Natural killer cell (primary cell): ENCODE measurements around the gene CC2D1A. TPM values are rescaled to one million over a fixed set of nuclear protein-coding genes. Genes with fewer than 3 reads are reported as not detected.

ENCODE experiments used
- ATAC-seq, 3 donors: fragments of 150-1000 bp in 2 of 3; fragments of 200-7000 bp in 1 of 3; cut with Tn5 transposase; 1 replicate in 1 of 3; 2 replicates in 2 of 3; pipeline ENCODE4 v1.10.0; 2021; ENCODE audit warnings: mild to moderate bottlenecking in 2 of 3, moderate library complexity in 2 of 3
- DNase-seq, 2 donors: peaks; one replicate each; pipeline versions ENCODE4 v3.0.0 to v3.0.0-alpha.2; 2013 to 2021; ENCODE audit warnings: mixed read lengths in 1 of 2
- H3K27ac ChIP-seq: one replicate; pipeline ENCODE4 v1.5.1; 2013; ENCODE audit warnings: mild to moderate bottlenecking, low read length
- H3K27me3 ChIP-seq: one replicate; pipeline ENCODE4 v1.6.1; 2013; ENCODE audit warnings: low read length; ENCODE audit not compliant: control insufficient read depth, insufficient read depth
- H3K36me3 ChIP-seq: one replicate; pipeline ENCODE4 v1.6.1; 2013; ENCODE audit warnings: low read length; ENCODE audit not compliant: control insufficient read depth, insufficient read depth
- H3K4me1 ChIP-seq: one replicate; pipeline ENCODE4 v1.6.1; 2013; ENCODE audit warnings: low read length; ENCODE audit not compliant: control insufficient read depth, insufficient read depth
- H3K4me3 ChIP-seq: one replicate; pipeline ENCODE4 v1.5.1; 2013; ENCODE audit warnings: low read length
- H3K9me3 ChIP-seq: one replicate; pipeline ENCODE4 v1.6.1; 2013; ENCODE audit warnings: low read length; ENCODE audit not compliant: control insufficient read depth, insufficient read depth
- H3K27ac Mint-ChIP-seq, 2 donors: one replicate each; pipeline ENCODE4 v1.8.0; 2022; ENCODE audit warnings: mild to moderate bottlenecking in 2 of 2, mixed read lengths in 2 of 2, moderate library complexity in 1 of 2
- H3K27me3 Mint-ChIP-seq, 2 donors: one replicate each; pipeline ENCODE4 v1.8.0; 2022; ENCODE audit warnings: low read depth in 2 of 2, mixed read lengths in 2 of 2
- H3K36me3 Mint-ChIP-seq: one replicate; pipeline ENCODE4 v1.8.0; 2022; ENCODE audit warnings: mixed read lengths
- H3K4me1 Mint-ChIP-seq, 2 donors: one replicate each; pipeline ENCODE4 v1.8.0; 2022; ENCODE audit warnings: mixed read lengths in 2 of 2
- H3K4me3 Mint-ChIP-seq: one replicate; pipeline ENCODE4 v1.8.0; 2022; ENCODE audit warnings: mild to moderate bottlenecking, moderate library complexity, mixed read lengths
- H3K9me3 Mint-ChIP-seq, 2 donors: one replicate each; pipeline ENCODE4 v1.8.0; 2022; ENCODE audit warnings: mixed read lengths in 2 of 2
- CTCF ChIP-seq: fragments of 200-600 bp; IDR thresholded peaks from one replicate; pipeline ENCODE4 v1.8.0; 2022; ENCODE audit warnings: antibody characterized with exemption
- WGBS: methylation state at CpG from one replicate; pipeline ENCODE4 v1.1.7; 2013; ENCODE audit warnings: missing lambda C conversion rate; ENCODE audit not compliant: insufficient coverage; 5-methylcytosine and 5-hydroxymethylcytosine counted together
- intact Hi-C: fragments of 100-400 bp; cut with micrococcal nuclease; formaldehyde crosslinking; loops from one replicate; pipeline ENCODE4 v1.14.2; 2022
- total RNA-seq, 4 donors: library from RNA; stranded (reverse); fragments of 120-200 nt in 1 of 4; gene quantifications; one replicate each; pipeline versions ENCODE4 v1.2.3 to v1.2.4, GENCODE V29; 2013 to 2022

Gene CC2D1A
- total RNA-seq, 3 donors from 2014 or later (not counting 1 experiment from before 2014, with no cell fraction given), result 42.8 to 49.3 (median 48.4) TPM

GRCh38 chr19:13887517-13887916 lies 18.5 kb upstream of the CC2D1A start:
- intact Hi-C loops, result loop anchor here (1.0 to 10.0 kb wide), 3 partner anchors 67 to 587 kb away; partner anchors contain the start of genes DCAF15 and PTGER1
- H3K27me3 Mint-ChIP-seq, result no peaks in the 10 kb centered on the region
- peak overlapping the region; percentile 91 to 93 for H3K27ac Mint-ChIP-seq
- no peaks in the 10 kb centered on the region for H3K27me3 ChIP-seq
- peak overlapping the region; percentile 78 for H3K4me3 Mint-ChIP-seq
- no peaks in the 10 kb centered on the region for H3K36me3 Mint-ChIP-seq
- peaks cover 27 to 45% of the 10 kb centered on the region in 2 donors for H3K4me1 Mint-ChIP-seq
- no peaks in the 10 kb centered on the region for H3K36me3 ChIP-seq
- WGBS, result 39% methylated on average over 5 of the region's 5 CpGs
- no peaks in the 10 kb centered on the region for H3K9me3 Mint-ChIP-seq
- H3K9me3 ChIP-seq, result no peaks in the 10 kb centered on the region
- H3K4me1 ChIP-seq, result peaks cover 61% of the 10 kb centered on the region
- peak overlapping the region; percentile 3 for H3K4me3 ChIP-seq
- H3K27ac ChIP-seq, result peak overlapping the region; percentile 83
- peak in 1 of 2 donors; percentile 60 for DNase-seq
- peak; percentile 33 to 49 (median 35) for ATAC-seq
- no peak for TF ChIP-seq CTCF

- no peak for TF ChIP-seq CTCF
- Mint-ChIP-seq H3K4me1 (peaks cover 26 to 39% of the 10 kb centered on the region in 2 donors), H3K9me3 (no peaks in the 10 kb centered on the region), H3K4me3 (no peak overlapping the region), H3K27ac (peak overlapping the region; percentile 91 to 93), H3K36me3 (no peaks in the 10 kb centered on the region), H3K27me3 (no peaks in the 10 kb centered on the region)
- ATAC-seq, result no peak
- no peak for DNase-seq
- no peaks in the 10 kb centered on the region for H3K27me3 ChIP-seq
- WGBS, result 93% methylated on average over 16 of the region's 16 CpGs
- H3K36me3 ChIP-seq, result no peaks in the 10 kb centered on the region
- intact Hi-C loops, result loop anchor here (10.0 kb wide), 2 partner anchors 67 to 587 kb away; partner anchors contain the start of genes DCAF15 and PTGER1
- no peak overlapping the region for H3K27ac ChIP-seq
- no peak overlapping the region for H3K4me3 ChIP-seq
- H3K9me3 ChIP-seq, result no peaks in the 10 kb centered on the region
- peaks cover 54% of the 10 kb centered on the region for H3K4me1 ChIP-seq
These were observed 17.7 kb upstream of the CC2D1A start for GRCh38 chr19:13888281-13888680.

DNA sequence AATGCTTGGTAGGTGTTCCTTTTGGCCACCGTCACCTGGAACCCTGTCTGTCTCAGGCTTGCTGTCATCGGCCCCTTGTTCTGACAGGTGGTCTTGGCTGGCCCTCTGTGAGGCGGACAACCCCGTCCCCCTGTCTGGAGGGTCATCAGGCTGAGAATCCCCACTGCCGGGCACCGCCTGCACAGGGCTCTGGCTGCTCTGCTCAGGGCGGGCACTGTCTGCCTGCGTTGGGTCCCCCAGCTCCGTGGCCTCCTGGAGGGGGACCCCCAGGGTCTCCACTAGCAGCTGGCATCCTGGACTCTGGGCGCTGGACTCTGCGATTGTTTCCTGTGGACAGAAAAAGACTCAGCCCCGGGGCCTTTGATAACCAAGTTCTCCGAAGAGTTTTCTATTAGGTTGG lies 15.9 kb upstream of the CC2D1A start:
- H3K27me3 Mint-ChIP-seq, result no peaks in the 10 kb centered on the region
- Histone ChIP-seq H3K27ac (no peak overlapping the region), H3K4me3 (no peak overlapping the region), H3K4me1 (peaks cover 35% of the 10 kb centered on the region), H3K36me3 (no peaks in the 10 kb centered on the region), H3K9me3 (no peaks in the 10 kb centered on the region), H3K27me3 (no peaks in the 10 kb centered on the region)
- ATAC-seq, result no peak
- WGBS, result 96% methylated on average over 13 of the region's 13 CpGs
- no peak overlapping the region for H3K27ac Mint-ChIP-seq
- no peak for DNase-seq
- no peaks in the 10 kb centered on the region for H3K9me3 Mint-ChIP-seq
- H3K4me1 Mint-ChIP-seq, result peaks cover 20 to 23% of the 10 kb centered on the region in 2 donors
- intact Hi-C loops, result no loop called here
- no peak overlapping the region for H3K4me3 Mint-ChIP-seq
- no peak for TF ChIP-seq CTCF
- H3K36me3 Mint-ChIP-seq, result no peaks in the 10 kb centered on the region

DNA sequence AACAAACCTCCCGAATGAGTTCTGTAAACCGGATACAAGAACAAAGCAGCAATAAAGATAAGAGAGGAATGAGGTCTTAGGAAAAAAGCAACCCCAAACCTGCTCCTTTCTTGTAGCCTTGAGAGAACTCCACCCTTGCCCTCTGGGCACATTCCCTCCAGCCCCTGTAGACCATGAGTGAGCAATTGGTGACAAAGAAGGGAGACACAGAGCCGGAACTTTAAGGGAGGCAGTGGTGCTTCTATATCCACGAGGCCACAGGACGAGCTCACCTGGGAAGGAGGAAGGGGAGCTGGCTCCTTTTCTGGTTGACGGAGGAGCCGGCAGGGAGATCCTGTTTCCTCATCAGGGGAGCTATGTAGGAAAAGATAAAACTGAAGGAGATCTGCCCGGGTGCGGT lies 13.1 kb upstream of the CC2D1A start:
- Histone ChIP-seq H3K4me1 (peaks cover 8% of the 10 kb centered on the region), H3K9me3 (no peaks in the 10 kb centered on the region), H3K4me3 (no peak overlapping the region), H3K27ac (no peak overlapping the region), H3K27me3 (no peaks in the 10 kb centered on the region), H3K36me3 (no peaks in the 10 kb centered on the region)
- DNase-seq (no peak), ATAC-seq (no peak)
- 86% methylated on average over 7 of the region's 9 CpGs for WGBS
- Mint-ChIP-seq H3K9me3 (no peaks in the 10 kb centered on the region), H3K4me1 (peaks cover 0 to under 1% of the 10 kb centered on the region in 2 donors), H3K27me3 (no peaks in the 10 kb centered on the region), H3K27ac (no peak overlapping the region), H3K4me3 (no peak overlapping the region), H3K36me3 (no peaks in the 10 kb centered on the region)
- intact Hi-C loops, result no loop called here
- TF ChIP-seq CTCF, result no peak
